PC-9 (cell line): Measurements from ENCODE around the gene MAP3K2. TPM values are rescaled to one million over a fixed set of nuclear protein-coding genes. Genes with fewer than 3 reads are reported as not detected.

ENCODE experiments used
- BruUV-seq: library from RNA; stranded (reverse); fragments of 400-500 nt; replicated peaks from 2 replicates; lab custom pipeline; 2021; lab: Mats Ljungman, UMichigan
- CTCF ChIA-PET: fragments of 300-600 bp; sonication (Branson Sonifier 250); formaldehyde crosslinking; loops from one replicate; lab custom pipeline; 2022; ENCODE audit warnings: antibody characterized with exemption; lab: Charles Lee
- POLR2A ChIA-PET: fragments of 300-600 bp; sonication (Branson Sonifier 250); formaldehyde crosslinking; loops from one replicate; lab custom pipeline; 2022; ENCODE audit warnings: antibody characterized with exemption; ENCODE audit not compliant: unreplicated experiment; lab: Charles Lee
- DNase-seq, 2 experiments: peaks; one replicate each; pipeline versions ENCODE4 v3.0.0 to v3.0.0-alpha.2; 2015 to 2022; ENCODE audit warnings: mixed read lengths in 1 of 2
- H2AFZ ChIP-seq: fragments of 200-600 bp; sonication (generic); 2 replicates; pipeline ENCODE4 v1.8.1; 2017; ENCODE audit warnings: antibody characterized with exemption
- H3F3A ChIP-seq: fragments of 200-600 bp; sonication (generic); 2 replicates; pipeline ENCODE4 v1.8.1; 2017; ENCODE audit warnings: antibody characterized with exemption, mild to moderate bottlenecking, low read depth; ENCODE audit not compliant: insufficient read depth
- H3K27ac ChIP-seq: fragments of 200-600 bp; sonication (generic); 2 replicates; pipeline ENCODE4 v1.6.1; 2016; ENCODE audit warnings: mixed run types
- H3K27me3 ChIP-seq: fragments of 200-600 bp; sonication (generic); 2 replicates; pipeline ENCODE4 v1.6.1; 2016; ENCODE audit warnings: low read depth, mixed run types; ENCODE audit not compliant: insufficient read depth
- H3K36me3 ChIP-seq: fragments of 200-600 bp; sonication (generic); 2 replicates; pipeline ENCODE4 v1.6.1; 2016; ENCODE audit warnings: low read depth, mixed run types
- H3K4me1 ChIP-seq: fragments of 200-600 bp; sonication (generic); replicated peaks from 2 replicates; pipeline ENCODE4 v1.6.1; 2016; ENCODE audit warnings: mixed run types; ENCODE audit not compliant: insufficient read depth
- H3K4me2 ChIP-seq: fragments of 200-600 bp; sonication (generic); 2 replicates; pipeline ENCODE4 v1.6.1; 2017; ENCODE audit warnings: mixed run types
- H3K4me3 ChIP-seq: fragments of 200-600 bp; sonication (generic); 2 replicates; pipeline ENCODE4 v1.6.1; 2016; ENCODE audit warnings: mixed run types
- H3K79me2 ChIP-seq: fragments of 200-600 bp; sonication (generic); 2 replicates; pipeline ENCODE4 v1.6.1; 2017; ENCODE audit warnings: low read depth, mixed run types
- H3K9me2 ChIP-seq: fragments of 200-600 bp; sonication (generic); 2 replicates; pipeline ENCODE4 v1.8.1; 2017; ENCODE audit warnings: mild to moderate bottlenecking; ENCODE audit not compliant: insufficient read depth
- H3K9me3 ChIP-seq: fragments of 200-600 bp; sonication (generic); 2 replicates; pipeline ENCODE4 v1.8.1; 2016; ENCODE audit warnings: low read depth; ENCODE audit not compliant: insufficient read depth
- H4K20me1 ChIP-seq: fragments of 200-600 bp; sonication (generic); 2 replicates; pipeline ENCODE4 v1.8.1; 2017; ENCODE audit not compliant: insufficient read depth
- CTCF ChIP-seq: fragments of 200-600 bp; sonication (generic); conservative IDR thresholded peaks from 2 replicates; pipeline ENCODE4 v1.6.1; 2017; ENCODE audit warnings: mixed run types, antibody characterized with exemption, mild to moderate bottlenecking, moderate library complexity
- EZH2 ChIP-seq: fragments of 200-600 bp; sonication (generic); IDR thresholded peaks from 2 replicates; pipeline ENCODE4 v1.8.0; 2017; ENCODE audit warnings: antibody characterized with exemption, low read depth
- intact Hi-C: fragments of 100-400 bp; cut with micrococcal nuclease; formaldehyde crosslinking; loops from one replicate; pipeline ENCODE4 v1.10.0; 2022; ENCODE audit not compliant: unreplicated experiment
- total RNA-seq: library from RNA; stranded (reverse); gene quantifications from 2 replicates; pipeline ENCODE4 v1.2.3, GENCODE V29; 2021

The MAP3K2 gene
- total RNA-seq, 1 experiment from 2014 or later: 81.2 TPM

- H3K27me3 ChIP-seq: no peaks in the 10 kb centered on the region
- H3K4me1 ChIP-seq: no peaks in the 10 kb centered on the region
- intact Hi-C loops: no loop called here
- H3K36me3 ChIP-seq: peaks cover 39% of the 10 kb centered on the region
- H3K9me2 ChIP-seq: no peaks in the 10 kb centered on the region
- ChIA-PET CTCF (no interaction called here), POLR2A (no interaction called here)
- no peak overlapping the region for H2AFZ ChIP-seq
- TF ChIP-seq EZH2 (no peak), CTCF (no peak)
- H3K79me2 ChIP-seq: no peaks in the 10 kb centered on the region
- DNase-seq: no peak
- H3F3A ChIP-seq: no peaks in the 10 kb centered on the region
- no peaks in the 10 kb centered on the region for H3K9me3 ChIP-seq
- H3K4me3 ChIP-seq: no peak overlapping the region
- no peak overlapping the region for H3K27ac ChIP-seq
- no peak overlapping the region for H3K4me2 ChIP-seq
- BruUV-seq: no TSS peak
- H4K20me1 ChIP-seq: no peaks in the 10 kb centered on the region
These were observed 74.4 kb downstream of the MAP3K2 start for GRCh38 chr2:127313406-127313805.

- POLR2A ChIA-PET: no interaction called here
- intact Hi-C loops: no loop called here
- no peak for TF ChIP-seq EZH2
- no peak for TF ChIP-seq CTCF
These were observed 76.8 kb downstream of the MAP3K2 start for GRCh38 chr2:127310980-127311379.

GRCh38 chr2:127309468-127309867 lies 78.3 kb downstream of the MAP3K2 start:
- TF ChIP-seq CTCF: no peak
- no peak for TF ChIP-seq EZH2
- no peak overlapping the region for H2AFZ ChIP-seq
- H3K9me2 ChIP-seq: no peaks in the 10 kb centered on the region
- H3K9me3 ChIP-seq: no peaks in the 10 kb centered on the region
- ChIA-PET POLR2A (no interaction called here), CTCF (no interaction called here)
- DNase-seq: no peak
- H3K27ac ChIP-seq: no peak overlapping the region
- no peaks in the 10 kb centered on the region for H3K4me1 ChIP-seq
- no peaks in the 10 kb centered on the region for H4K20me1 ChIP-seq
- no peaks in the 10 kb centered on the region for H3K79me2 ChIP-seq
- BruUV-seq: no TSS peak
- intact Hi-C loops: no loop called here
- H3K4me2 ChIP-seq: no peak overlapping the region
- no peaks in the 10 kb centered on the region for H3K27me3 ChIP-seq
- H3F3A ChIP-seq: no peaks in the 10 kb centered on the region
- H3K4me3 ChIP-seq: no peak overlapping the region
- H3K36me3 ChIP-seq: peaks cover 26% of the 10 kb centered on the region

More at GRCh38 chr2:127310980-127311379, 76.8 kb downstream of the MAP3K2 start:
- Histone ChIP-seq H3K27ac (no peak overlapping the region), H3K4me3 (no peak overlapping the region), H4K20me1 (no peaks in the 10 kb centered on the region), H3K9me3 (no peaks in the 10 kb centered on the region), H3K4me1 (no peaks in the 10 kb centered on the region), H3K36me3 (peaks cover 35% of the 10 kb centered on the region), H3K27me3 (no peaks in the 10 kb centered on the region), H3K9me2 (no peaks in the 10 kb centered on the region), H3K4me2 (no peak overlapping the region), H3F3A (no peaks in the 10 kb centered on the region), H3K79me2 (no peaks in the 10 kb centered on the region), H2AFZ (no peak overlapping the region)
- CTCF ChIA-PET: no interaction called here
- no peak for DNase-seq
- no TSS peak for BruUV-seq
